Stimulated activated CD4-positive, alpha-beta T cell treated with anti-CD3 and anti-CD28 coated beads, Interleukin-1b, Interleukin-23, amount 100 ng/mL, for 24 hours (primary cell): ENCODE results near the gene KCNK16.

Source experiments
- DNase-seq, 4 experiments: peaks; one replicate each; pipeline ENCODE4 v3.0.0-alpha.2; 2020; ENCODE audit warnings: low read depth in 4 of 4, low spot score in 1 of 4

The KCNK16 gene

GRCh38 chr6:39342692-39343395 lies 20.3 kb upstream of the KCNK16 start:
- no peak for DNase-seq

DNA sequence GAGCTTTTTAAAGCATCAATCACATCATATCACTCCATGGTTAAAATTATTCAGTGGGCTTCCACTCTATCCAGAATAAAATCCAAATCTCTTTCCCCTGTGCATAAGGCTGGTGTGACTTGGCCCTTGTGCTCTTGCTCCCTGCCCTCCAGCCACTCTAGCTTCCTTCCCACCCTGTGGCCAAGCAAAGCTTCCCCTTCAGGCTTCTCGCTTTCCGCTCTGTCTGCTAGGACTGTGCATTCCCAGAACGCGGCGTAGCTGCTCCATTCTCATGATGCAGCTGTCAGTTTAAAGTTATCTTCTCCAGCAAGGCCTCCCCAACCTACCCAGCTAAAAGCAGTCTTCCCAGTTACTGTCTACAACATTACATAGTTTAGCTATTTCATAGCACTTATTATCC lies 19.4 kb upstream of the KCNK16 start:
- no peak for DNase-seq

- no peak for DNase-seq
Measured at GRCh38 chr6:39341352-39341751, 18.9 kb upstream of the KCNK16 start.

GRCh38 chr6:39339868-39340550 lies 17.5 kb upstream of the KCNK16 start:
- no peak for DNase-seq

- DNase-seq: no peak
Measured at GRCh38 chr6:39339096-39339867, 16.8 kb upstream of the KCNK16 start.

GRCh38 chr6:39338397-39338796 lies 15.9 kb upstream of the KCNK16 start:
- no peak for DNase-seq

DNA sequence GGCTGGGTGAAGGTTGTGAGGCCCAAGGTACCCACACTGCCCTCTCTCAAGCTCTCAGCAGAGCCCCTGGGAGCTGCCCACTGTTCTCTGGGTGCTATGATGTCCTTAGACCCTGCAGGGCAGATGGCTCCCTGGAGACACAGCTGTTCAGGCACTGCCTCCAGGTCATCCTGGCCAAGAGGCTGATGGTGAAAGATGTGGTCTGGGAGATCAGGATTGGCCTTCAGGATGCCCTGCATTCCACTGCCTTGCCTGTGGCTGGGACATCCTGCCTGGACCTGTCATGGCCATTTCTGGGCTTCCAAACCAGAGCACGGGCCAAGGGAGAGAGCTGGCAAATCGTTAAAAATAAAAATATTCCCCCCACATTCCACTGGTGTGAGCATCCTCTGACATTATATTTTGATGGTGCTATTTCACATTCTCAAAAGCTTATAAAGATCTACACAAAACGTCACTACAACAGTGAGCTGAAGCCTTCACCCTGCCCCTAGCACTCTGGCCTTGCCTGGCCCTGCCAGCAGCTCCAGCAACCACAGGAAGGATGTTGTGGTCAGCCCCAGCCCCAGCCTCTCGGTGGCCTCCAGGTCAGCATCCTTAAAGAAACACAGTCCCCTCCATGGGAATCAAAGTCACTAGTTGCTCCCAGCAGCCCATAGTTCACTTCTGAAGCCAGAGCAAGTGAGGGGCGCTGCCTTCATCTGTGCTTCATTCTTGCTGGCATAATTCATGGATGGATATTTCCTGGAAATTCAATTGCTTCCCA lies 13.5 kb upstream of the KCNK16 start:
- no peak for DNase-seq

GRCh38 chr6:39333644-39334438 lies 11.3 kb upstream of the KCNK16 start:
- DNase-seq: no peak

DNA sequence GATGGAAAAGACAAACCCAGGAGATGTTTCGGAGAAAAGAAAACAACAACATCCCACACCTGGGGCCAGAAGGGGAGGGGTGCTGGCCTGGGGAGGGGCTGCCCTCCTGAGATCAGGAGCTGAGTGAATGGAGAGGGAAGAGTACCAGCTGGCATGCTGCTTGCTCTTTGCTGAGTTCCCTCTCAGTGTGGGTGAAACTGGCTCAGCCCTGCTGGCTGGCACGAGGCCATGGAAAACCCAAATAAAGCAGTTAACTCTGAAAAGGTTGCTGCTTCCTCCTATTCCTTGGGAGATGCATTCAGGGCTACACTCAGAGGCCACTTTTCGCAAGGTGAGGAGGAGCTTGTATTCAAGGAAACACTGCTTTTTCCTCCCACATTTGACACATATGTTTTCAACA lies 8.0 kb upstream of the KCNK16 start:
- no peak for DNase-seq

DNA sequence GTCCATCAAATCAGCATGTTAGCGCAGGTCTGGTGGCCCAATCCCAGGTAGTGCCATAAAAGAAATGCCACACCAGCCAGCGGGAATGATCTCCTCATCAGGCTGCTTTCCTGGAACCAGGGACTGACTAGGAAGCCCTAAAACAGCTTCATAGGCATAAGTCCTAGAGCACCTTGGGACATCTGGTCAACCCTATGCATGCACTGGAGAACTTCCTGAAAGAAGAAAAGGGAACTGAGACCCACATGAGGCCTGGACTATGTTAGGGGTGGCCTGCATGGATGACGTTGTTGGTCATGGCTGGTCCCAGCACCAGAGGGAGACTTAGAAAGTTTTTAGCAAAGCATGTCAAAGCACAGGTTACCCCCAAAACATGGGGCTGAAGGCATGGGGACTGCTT lies 7.6 kb upstream of the KCNK16 start:
- no peak for DNase-seq

DNA sequence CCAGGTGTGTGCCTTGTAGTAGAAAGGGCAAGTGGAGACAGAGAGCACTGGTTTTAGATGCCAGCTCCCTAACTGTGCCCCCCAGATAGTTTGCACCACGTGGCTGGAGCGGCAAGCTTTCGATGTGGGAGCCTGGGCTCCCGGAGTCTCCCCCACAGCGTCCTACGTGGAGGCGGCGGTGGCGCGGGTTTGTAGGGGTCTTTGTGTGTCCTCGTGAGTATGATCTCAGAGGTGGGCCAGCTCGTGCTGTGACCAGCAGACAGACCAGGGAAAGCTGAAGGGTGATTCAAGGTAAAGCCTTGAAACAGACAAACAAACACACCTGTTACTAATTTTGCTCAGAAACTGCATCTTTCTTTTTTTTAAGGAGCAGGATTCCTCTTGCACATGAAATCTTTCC lies 5.6 kb upstream of the KCNK16 start:
- no peak for DNase-seq

GRCh38 chr6:39327507-39327906 lies 5.0 kb upstream of the KCNK16 start:
- no peak for DNase-seq

- no peak for DNase-seq
Measured at GRCh38 chr6:39321761-39322160, 741 bp downstream of the KCNK16 start.

DNA sequence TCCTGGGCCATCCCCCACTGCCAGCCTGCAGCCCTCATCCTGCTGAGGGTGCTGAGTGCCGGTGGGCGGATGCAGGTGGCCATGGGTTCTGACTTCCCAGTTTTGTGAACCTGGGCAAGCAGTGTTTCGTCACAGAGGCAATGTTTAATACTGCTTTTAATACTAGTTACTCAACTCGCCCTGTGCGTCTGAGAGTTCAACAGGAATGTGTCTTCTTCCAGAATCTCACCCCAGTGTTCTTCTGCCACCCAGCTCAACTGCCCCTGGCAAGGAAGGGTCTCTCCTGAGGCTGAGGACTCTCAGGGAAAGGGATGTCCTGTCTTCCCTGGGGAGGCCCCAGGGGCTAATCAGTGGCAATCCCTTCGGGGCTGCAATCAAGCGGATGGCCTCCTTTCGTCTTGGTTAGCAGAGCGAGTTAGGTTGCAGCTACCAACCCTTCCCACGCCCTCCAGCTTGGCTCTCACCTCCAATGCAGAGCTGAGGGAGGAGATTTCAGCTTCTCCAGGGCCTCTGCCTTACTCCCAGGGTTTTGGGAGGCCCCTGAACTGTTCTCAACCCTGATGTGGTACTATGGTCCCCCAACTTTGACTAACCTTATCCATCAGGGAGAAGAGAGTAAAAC lies 2.0 kb downstream of the KCNK16 start:
- DNase-seq: no peak

DNA sequence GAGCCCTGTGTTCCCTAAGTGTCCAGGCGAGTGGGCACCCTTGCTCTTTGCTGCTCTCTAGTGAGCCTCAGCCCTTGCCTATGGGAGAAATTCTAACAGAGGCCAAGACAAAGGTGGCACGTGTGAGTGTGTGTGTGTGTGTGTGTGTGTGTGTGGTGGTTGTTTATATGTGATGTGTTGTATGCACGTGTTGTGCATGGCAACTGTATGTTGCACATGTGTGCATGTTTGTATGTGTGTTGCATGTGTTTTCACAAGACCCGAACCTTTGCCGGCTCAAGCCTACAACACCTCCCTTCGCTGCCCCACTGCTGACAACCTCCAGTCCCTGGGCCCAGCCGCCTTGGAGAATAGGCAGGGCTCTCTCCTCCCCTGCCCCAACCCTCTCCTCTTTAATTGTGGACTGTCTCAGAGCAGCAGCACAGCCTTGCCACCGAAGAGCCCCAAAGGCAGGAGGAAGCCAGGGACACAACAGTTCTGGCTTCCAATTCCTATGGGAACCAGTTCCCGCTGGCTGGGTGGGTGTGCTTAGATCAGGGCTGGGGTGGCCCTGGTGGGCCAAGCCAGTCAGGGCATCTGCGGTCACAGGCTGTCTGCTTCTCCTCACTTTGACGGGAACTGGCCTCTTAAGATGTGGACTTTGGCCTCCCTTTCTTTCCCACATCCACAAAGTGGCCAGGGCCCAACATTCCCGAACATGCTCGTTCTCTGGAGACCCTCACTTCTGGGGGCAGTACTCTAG lies 2.7 kb downstream of the KCNK16 start:
- DNase-seq: no peak

- DNase-seq: no peak
Measured at GRCh38 chr6:39317256-39317655, 5.2 kb downstream of the KCNK16 start.

DNA sequence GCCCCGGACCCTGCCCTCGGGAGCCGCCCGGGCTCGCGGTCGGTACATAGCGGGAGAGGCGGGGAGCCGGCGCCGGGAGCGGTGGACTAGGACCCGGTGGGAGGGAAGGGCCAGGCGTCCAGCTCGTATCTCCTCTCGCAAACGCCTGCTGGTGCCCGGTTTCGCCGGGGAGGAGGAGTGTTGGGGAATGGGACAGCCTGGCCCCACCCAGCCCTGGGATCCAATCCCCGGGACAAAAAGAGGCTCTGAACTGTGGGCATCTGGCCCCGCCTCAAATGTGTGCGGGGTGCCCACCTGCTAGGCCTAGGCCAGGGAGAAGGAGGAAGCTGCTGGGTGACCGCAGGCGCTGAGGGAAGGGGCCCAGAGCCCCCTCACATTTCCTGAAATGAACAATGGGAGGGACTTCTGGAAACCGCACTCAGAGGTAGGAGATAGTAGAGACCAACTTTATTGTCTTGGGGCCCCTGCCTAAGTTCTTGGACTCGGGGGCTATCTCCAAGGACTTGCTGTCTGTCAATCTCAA lies 8.2 kb downstream of the KCNK16 start, which contains the start of gene KCNK17:
KCNK17 (minus strand) TSS at position 147 of the 523 bp plus-strand sequence; CDS start at position 48, 99 bp downstream.
- DNase-seq: no peak

- DNase-seq: no peak
Measured at GRCh38 chr6:39313526-39314272, 8.8 kb downstream of the KCNK16 start.
